Endothelial cell of umbilical vein (primary cell): ENCODE data around the gene GBE1. TPM values are rescaled to one million over a fixed set of nuclear protein-coding genes. Genes with fewer than 3 reads are reported as not detected.

Experiments used
- BruUV-seq: library from RNA; stranded (reverse); fragments of 400-500 nt; replicated peaks from 2 replicates; lab custom pipeline; 2021; lab: Mats Ljungman, UMichigan
- CTCF ChIA-PET: fragments of 300-600, 350-600 bp; sonication (Branson Sonifier 250); formaldehyde crosslinking; loops from one replicate; lab custom pipeline; 2021; ENCODE audit warnings: antibody characterized with exemption, inconsistent platforms; lab: Charles Lee
- POLR2A ChIA-PET: fragments of 300-600, 350-600 bp; sonication (Branson Sonifier 250); formaldehyde crosslinking; loops from one replicate; lab custom pipeline; 2021; ENCODE audit warnings: antibody characterized with exemption, inconsistent platforms; lab: Charles Lee
- DNase-seq: peaks from one replicate; pipeline ENCODE4 v3.0.0-alpha.2; 2011; ENCODE audit warnings: low read depth, low spot score
- FAIRE-seq: peaks from 2 replicates; lab custom pipeline; 2011; peaks lifted over from hg19 to GRCh38; lab: Jason Lieb, UNC
- H2AFZ ChIP-seq: 2 replicates; pipeline ENCODE4 v1.6.0; 2012; ENCODE audit warnings: low read depth, low read length, control low read depth, inconsistent platforms
- H3K27ac ChIP-seq: 2 replicates; pipeline ENCODE4 v1.5.1; 2011; ENCODE audit warnings: low read depth, mild to moderate bottlenecking, control low read depth, low read length, moderate library complexity; ENCODE audit not compliant: insufficient read depth
- H3K27me3 ChIP-seq, 2 experiments: 2 replicates each; pipeline versions ENCODE4 v1.6.0 to v1.6.1; 2011; ENCODE audit warnings: low read length in 2 of 2, mixed read lengths in 1 of 2; ENCODE audit not compliant: control insufficient read depth in 2 of 2, insufficient read depth in 2 of 2
- H3K36me3 ChIP-seq, 2 experiments: 2 replicates in 1 of 2; 3 replicates in 1 of 2; pipeline ENCODE4 v1.5.1; 2011; ENCODE audit warnings: low read length in 2 of 2, mild to moderate bottlenecking in 1 of 2, moderate library complexity in 1 of 2; ENCODE audit not compliant: control insufficient read depth in 2 of 2, insufficient read depth in 2 of 2; ENCODE audit errors: extremely low read depth in 1 of 2
- H3K4me1 ChIP-seq: 3 replicates; pipeline ENCODE4 v1.5.1; 2011; ENCODE audit warnings: mild to moderate bottlenecking, low read length; ENCODE audit not compliant: control insufficient read depth, insufficient read depth; ENCODE audit errors: extremely low read depth
- H3K4me2 ChIP-seq: 2 replicates; pipeline ENCODE4 v1.6.1; 2011; ENCODE audit warnings: low read length, control low read depth, mixed read lengths; ENCODE audit not compliant: insufficient read depth
- H3K4me3 ChIP-seq, 3 experiments: fragments of 200-600 bp in 1 of 3; sonication (generic), shearing (Covaris generic) in 1 of 3; replicated peaks in 1 of 3; 2 replicates each; pipeline ENCODE4 v1.5.1; 2011 to 2016; ENCODE audit warnings: control low read depth in 3 of 3, low read length in 3 of 3, mild to moderate bottlenecking in 2 of 3, inconsistent platforms in 1 of 3, low read depth in 1 of 3, moderate library complexity in 1 of 3; ENCODE audit not compliant: insufficient read depth in 1 of 3
- H3K79me2 ChIP-seq: 2 replicates; pipeline ENCODE4 v1.6.0; 2012; ENCODE audit warnings: low read length, inconsistent platforms; ENCODE audit not compliant: control insufficient read depth, insufficient read depth
- H3K9ac ChIP-seq: replicated peaks from 2 replicates; pipeline ENCODE3; 2011; ENCODE audit warnings: low read length, control low read depth; ENCODE audit not compliant: insufficient read depth; ENCODE audit errors: extremely low read depth
- H3K9me1 ChIP-seq: replicated peaks from 3 replicates; pipeline ENCODE4 v1.6.0; 2011; ENCODE audit warnings: mild to moderate bottlenecking, low read length; ENCODE audit not compliant: control insufficient read depth, insufficient read depth; ENCODE audit errors: extremely low read depth
- H3K9me3 ChIP-seq: replicated peaks from 2 replicates; pipeline ENCODE4 v1.5.1; 2012; ENCODE audit warnings: low read length, inconsistent platforms; ENCODE audit not compliant: control insufficient read depth, insufficient read depth
- H4K20me1 ChIP-seq: replicated peaks from 2 replicates; pipeline ENCODE3; 2011; ENCODE audit warnings: mild to moderate bottlenecking, low read length; ENCODE audit not compliant: control insufficient read depth, insufficient read depth; ENCODE audit errors: extremely low read depth
- EZH2 ChIP-seq: IDR thresholded peaks from 2 replicates; pipeline ENCODE4 v1.6.1; 2012; ENCODE audit warnings: borderline replicate concordance, low read depth, mild to moderate bottlenecking, moderate library complexity, low read length, inconsistent platforms; ENCODE audit not compliant: severe bottlenecking
- FOS ChIP-seq: IDR thresholded peaks from 2 replicates; pipeline ENCODE4 v1.6.1; 2011; ENCODE audit warnings: mild to moderate bottlenecking, low read length, moderate library complexity, borderline replicate concordance; ENCODE audit not compliant: insufficient read depth
- JUN ChIP-seq: IDR thresholded peaks from 2 replicates; pipeline ENCODE4 v1.6.1; 2011; ENCODE audit warnings: borderline replicate concordance, low read depth; ENCODE audit not compliant: insufficient read length, insufficient read depth
- MYC ChIP-seq: IDR thresholded peaks from one replicate; pipeline ENCODE4 v1.6.1; 2011; ENCODE audit warnings: mild to moderate bottlenecking, low read depth, low read length
- POLR2A ChIP-seq: IDR thresholded peaks from 2 replicates; pipeline ENCODE4 v1.6.1; 2012; ENCODE audit warnings: low read depth, mild to moderate bottlenecking, control low read depth, low read length
- POLR2AphosphoS5 ChIP-seq: IDR thresholded peaks from 2 replicates; pipeline ENCODE4 v1.6.1; 2012; ENCODE audit warnings: low read depth, mild to moderate bottlenecking, control low read depth, low read length, moderate library complexity; ENCODE audit not compliant: insufficient read depth
- dilution Hi-C: fragments of 300-500 bp; cut with MboI; formaldehyde crosslinking; loops from one replicate; pipeline ENCODE4 v1.15.0; 2019; ENCODE audit warnings: low sequenced_read_pairs; ENCODE audit not compliant: extremely low pct_ligation_motif_present
- intact Hi-C: fragments of 100-400 bp; cut with micrococcal nuclease; formaldehyde crosslinking; loops from one replicate; pipeline ENCODE4 v1.10.0; 2022
- polyA plus RNA-seq, 4 experiments: library from polyadenylated mRNA; depleted of rRNA in 3 of 4; stranded (reverse) in 3 of 4; unstranded in 1 of 4; fragments of >200 nt; gene quantifications; 2 replicates each; pipeline versions ENCODE4 v1.2.1 to v1.2.3, GENCODE V29; 2011 to 2012; ENCODE audit warnings: missing spikeins in 1 of 4
- total RNA-seq: library from RNA; stranded (reverse); gene quantifications from 2 replicates; pipeline ENCODE4 v1.2.3, GENCODE V29; 2021
- TF ChIP-seq, protein P1 (sequence below), 2 donors: IDR thresholded peaks; 1 replicate in 1 of 2; 2 replicates in 1 of 2; pipeline ENCODE4 v1.5.1; 2011; ENCODE audit warnings: low read length in 2 of 2, mild to moderate bottlenecking in 2 of 2, moderate library complexity in 2 of 2, control low read depth in 1 of 2, inconsistent platforms in 1 of 2, low read depth in 1 of 2; ENCODE audit not compliant: insufficient read depth in 1 of 2; ENCODE audit errors: extremely low read depth in 1 of 2
- TF ChIP-seq, protein P2 (sequence below): IDR thresholded peaks from 2 replicates; pipeline ENCODE4 v1.6.1; 2011; ENCODE audit not compliant: insufficient read depth, insufficient read length

Gene GBE1
- total and polyA plus RNA-seq, 2 donors (not counting 3 experiments of a cell fraction or from before 2014, with no cell fraction given): 35.9 to 110 TPM

DNA sequence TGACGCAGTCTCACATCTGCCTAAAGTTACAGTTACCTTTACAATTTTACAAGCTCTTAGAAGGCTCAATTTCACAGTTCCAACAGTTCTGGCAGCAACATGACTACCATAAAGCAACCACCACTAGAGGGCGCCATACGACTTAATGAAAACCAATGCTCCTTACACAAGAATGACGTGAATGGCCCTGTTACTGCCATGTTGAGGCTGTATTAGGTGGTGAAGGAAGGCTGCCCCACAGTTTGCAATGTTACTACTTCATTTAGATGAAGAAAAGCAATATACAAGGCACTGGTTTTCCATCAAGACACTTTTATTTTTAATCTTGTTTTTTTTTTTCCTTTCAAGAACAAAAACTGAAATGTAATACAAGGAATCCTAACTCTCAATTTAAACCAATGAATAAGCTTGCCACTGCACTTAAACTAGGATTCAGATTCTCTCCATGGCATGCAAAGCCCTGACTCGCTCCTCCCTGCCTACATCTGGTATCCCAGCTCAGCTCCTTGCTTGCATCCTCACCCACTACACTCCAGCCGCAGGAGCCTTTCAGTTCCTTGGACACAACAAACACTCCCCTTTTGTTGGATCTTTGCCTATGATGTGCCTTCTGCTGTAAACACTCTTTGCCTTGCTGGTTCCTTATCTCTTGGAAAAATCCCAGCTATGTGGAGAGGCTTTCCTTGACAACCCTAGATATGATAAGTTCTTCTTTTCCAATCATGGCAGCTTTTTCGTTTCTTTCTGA lies 270.7 kb downstream of the GBE1 start:
- peaks cover 5% of the 10 kb centered on the region for H3K4me1 ChIP-seq
- FAIRE-seq: peak; percentile 93
- no TSS peak for BruUV-seq
- no peak overlapping the region for H3K27ac ChIP-seq
- no peak overlapping the region for H3K9ac ChIP-seq
- H3K9me3 ChIP-seq: no peaks in the 10 kb centered on the region
- no peaks in the 10 kb centered on the region for H3K27me3 ChIP-seq
- no peaks in the 10 kb centered on the region for H3K36me3 ChIP-seq
- H3K9me1 ChIP-seq: no peaks in the 10 kb centered on the region
- DNase-seq: peak; percentile 80
- H3K4me2 ChIP-seq: no peak overlapping the region
- H3K79me2 ChIP-seq: no peaks in the 10 kb centered on the region
- no peaks in the 10 kb centered on the region for H4K20me1 ChIP-seq
- CTCF ChIA-PET: interaction anchor here (0.6 to 3.3 kb wide), 28 partner anchors 9 to 643 kb away, joined by 3 to 64 read pairs (median 6); partner anchors contain the start of gene GBE1
- dilution Hi-C loops: no loop called here
- POLR2A ChIA-PET: no interaction called here
- no peak for TF ChIP-seq POLR2A
- TF ChIP-seq, protein P1, sequence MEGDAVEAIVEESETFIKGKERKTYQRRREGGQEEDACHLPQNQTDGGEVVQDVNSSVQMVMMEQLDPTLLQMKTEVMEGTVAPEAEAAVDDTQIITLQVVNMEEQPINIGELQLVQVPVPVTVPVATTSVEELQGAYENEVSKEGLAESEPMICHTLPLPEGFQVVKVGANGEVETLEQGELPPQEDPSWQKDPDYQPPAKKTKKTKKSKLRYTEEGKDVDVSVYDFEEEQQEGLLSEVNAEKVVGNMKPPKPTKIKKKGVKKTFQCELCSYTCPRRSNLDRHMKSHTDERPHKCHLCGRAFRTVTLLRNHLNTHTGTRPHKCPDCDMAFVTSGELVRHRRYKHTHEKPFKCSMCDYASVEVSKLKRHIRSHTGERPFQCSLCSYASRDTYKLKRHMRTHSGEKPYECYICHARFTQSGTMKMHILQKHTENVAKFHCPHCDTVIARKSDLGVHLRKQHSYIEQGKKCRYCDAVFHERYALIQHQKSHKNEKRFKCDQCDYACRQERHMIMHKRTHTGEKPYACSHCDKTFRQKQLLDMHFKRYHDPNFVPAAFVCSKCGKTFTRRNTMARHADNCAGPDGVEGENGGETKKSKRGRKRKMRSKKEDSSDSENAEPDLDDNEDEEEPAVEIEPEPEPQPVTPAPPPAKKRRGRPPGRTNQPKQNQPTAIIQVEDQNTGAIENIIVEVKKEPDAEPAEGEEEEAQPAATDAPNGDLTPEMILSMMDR (IDR thresholded peaks at IDR 0.05; ENCODE audit: extremely low read depth in 1 of 2, insufficient read depth in 1 of 2, low read depth in 1 of 2, low read length in 2 of 2): peak; percentile 75 to 80
- no peak overlapping the region for H3K4me3 ChIP-seq
- no peak overlapping the region for H2AFZ ChIP-seq
- intact Hi-C loops: loop anchor here (1.0 to 10.0 kb wide), 6 partner anchors 71 to 307 kb away; no protein-coding TSS in a partner anchor

DNA sequence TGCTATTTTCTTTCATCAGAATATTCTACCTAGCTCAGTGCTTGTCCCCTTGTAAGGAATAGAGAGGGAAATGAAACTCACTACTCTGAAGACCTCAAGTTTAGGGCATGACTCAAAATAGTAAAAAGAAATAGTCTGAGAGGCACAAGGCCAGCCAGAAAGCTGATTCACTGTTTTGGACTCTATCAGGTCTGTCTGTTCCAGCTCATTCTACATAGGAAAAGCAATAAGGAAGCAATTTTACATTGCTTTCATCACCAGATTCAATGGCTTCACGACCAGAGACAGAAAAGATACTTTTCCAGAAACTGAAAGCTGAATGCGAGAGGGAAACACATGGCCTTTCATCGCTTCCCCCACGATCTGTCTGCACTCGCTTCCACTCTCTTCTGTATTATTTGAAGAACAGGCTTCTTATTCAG lies 276.0 kb downstream of the GBE1 start:
- Histone ChIP-seq H3K27ac (peak overlapping the region; percentile 37), H3K27me3 (no peaks in the 10 kb centered on the region), H4K20me1 (no peaks in the 10 kb centered on the region), H3K9me1 (no peaks in the 10 kb centered on the region), H3K9me3 (no peaks in the 10 kb centered on the region), H3K9ac (peak overlapping the region; percentile 17), H3K4me2 (peak overlapping the region; percentile 56), H3K4me3 (peak overlapping the region in 1 of 3 experiments; percentile 3), H2AFZ (peak overlapping the region; percentile 25), H3K79me2 (no peaks in the 10 kb centered on the region), H3K4me1 (peaks cover 10% of the 10 kb centered on the region), H3K36me3 (no peaks in the 10 kb centered on the region)
- POLR2A ChIA-PET: interaction anchor here (0.5 to 0.6 kb wide), 2 partner anchors 10 to 17 kb away, joined by 3 read pairs; no protein-coding TSS in a partner anchor
- CTCF ChIA-PET: interaction anchor here (0.7 to 4.7 kb wide), 11 partner anchors 8 to 183 kb away, joined by 3 to 19 read pairs (median 7); no protein-coding TSS in a partner anchor
- DNase-seq (peak; percentile 93), FAIRE-seq (peak; percentile 78)
- intact Hi-C loops (loop anchor here (2.0 kb wide), 1 partner anchor 61 kb away; no protein-coding TSS in a partner anchor), dilution Hi-C loops (no loop called here)
- no TSS peak for BruUV-seq
- TF ChIP-seq JUN (no peak), MYC (no peak), FOS (no peak), EZH2 (no peak), POLR2AphosphoS5 (no peak)
- TF ChIP-seq, protein P2, sequence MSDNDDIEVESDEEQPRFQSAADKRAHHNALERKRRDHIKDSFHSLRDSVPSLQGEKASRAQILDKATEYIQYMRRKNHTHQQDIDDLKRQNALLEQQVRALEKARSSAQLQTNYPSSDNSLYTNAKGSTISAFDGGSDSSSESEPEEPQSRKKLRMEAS: no peak
- TF ChIP-seq, protein P1 (IDR thresholded peaks at IDR 0.05; ENCODE audit: extremely low read depth in 1 of 2, insufficient read depth in 1 of 2, low read depth in 1 of 2, low read length in 2 of 2): no peak
